HEK293 (cell line): ENCODE measurements around the gene CDK8.

ENCODE experiments used
- CTCF ChIA-PET: fragments of 350-600 bp; formaldehyde crosslinking; extraction: SDS; loops from one replicate; lab custom pipeline; 2021; ENCODE audit warnings: antibody characterized with exemption; lab: Yijun Ruan, JAX
- POLR2A ChIA-PET: fragments of 300-600 bp; formaldehyde crosslinking; extraction: SDS; loops from one replicate; lab custom pipeline; 2020; ENCODE audit warnings: antibody characterized with exemption, inconsistent platforms; lab: Yijun Ruan, JAX
- H3K27ac ChIP-seq: fragments of 200-500 bp; sonication (Bioruptor generic); 2 replicates; pipeline ENCODE4 v1.5.1; 2014; ENCODE audit warnings: low read depth, low read length, control low read depth, inconsistent platforms; ENCODE audit errors: extremely low read depth
- H3K36me3 ChIP-seq, 2 experiments: fragments of 200-500 bp in 1 of 2; sonication (Bioruptor generic) in 1 of 2; 1 replicate in 1 of 2; 2 replicates in 1 of 2; pipeline ENCODE4 v1.5.1; 2014 to 2017; ENCODE audit warnings: inconsistent platforms in 2 of 2, low read length in 2 of 2; ENCODE audit not compliant: control insufficient read depth in 2 of 2, insufficient read depth in 1 of 2
- H3K4me1 ChIP-seq: fragments of 200-500 bp; sonication (Bioruptor generic); 2 replicates; pipeline ENCODE4 v1.5.1; 2014; ENCODE audit warnings: mild to moderate bottlenecking, low read length, inconsistent platforms; ENCODE audit not compliant: control insufficient read depth, insufficient read depth
- H3K4me3 ChIP-seq: 2 replicates; pipeline ENCODE4 v1.5.1; 2011; ENCODE audit warnings: low read depth, mild to moderate bottlenecking, control low read depth, low read length, moderate library complexity
- H3K9me3 ChIP-seq: fragments of 200-500 bp; sonication (Bioruptor generic); 2 replicates; pipeline ENCODE4 v1.5.1; 2014; ENCODE audit warnings: low read depth, low read length, inconsistent platforms; ENCODE audit not compliant: control insufficient read depth, insufficient read depth
- FEZF1 ChIP-seq: fragments of 450-650 bp; formaldehyde crosslinking; IDR thresholded peaks from 2 replicates; pipeline ENCODE4 v1.5.1; 2016; ENCODE audit warnings: missing biosample characterization, missing genetic modification characterization
- HOXC10 ChIP-seq: sonication (generic); formaldehyde crosslinking; IDR thresholded peaks from 2 replicates; pipeline ENCODE4 v1.8.1; 2023; ENCODE audit warnings: mild to moderate bottlenecking, missing genetic modification reagents
- MYNN ChIP-seq: fragments of 450-650 bp; formaldehyde crosslinking; IDR thresholded peaks from 2 replicates; pipeline ENCODE4 v1.5.1; 2016; ENCODE audit warnings: missing biosample characterization, missing genetic modification characterization, borderline replicate concordance
- OSR2 ChIP-seq: fragments of 450-650 bp; formaldehyde crosslinking; IDR thresholded peaks from 2 replicates; pipeline ENCODE4 v1.5.1; 2016; ENCODE audit warnings: missing biosample characterization, missing genetic modification characterization
- SP3 ChIP-seq: fragments of 450-650 bp; formaldehyde crosslinking; IDR thresholded peaks from 2 replicates; pipeline ENCODE4 v1.5.1; 2016; ENCODE audit warnings: missing biosample characterization, missing genetic modification characterization
- ZBTB7A ChIP-seq: fragments of 450-650 bp; formaldehyde crosslinking; IDR thresholded peaks from 2 replicates; pipeline ENCODE4 v1.5.1; 2016; ENCODE audit warnings: low read depth, missing biosample characterization, missing genetic modification characterization
- ZEB2 ChIP-seq: fragments of 450-650 bp; formaldehyde crosslinking; IDR thresholded peaks from 2 replicates; pipeline ENCODE4 v1.5.1; 2016; ENCODE audit warnings: missing biosample characterization, missing genetic modification characterization
- ZIC2 ChIP-seq: fragments of 450-650 bp; formaldehyde crosslinking; IDR thresholded peaks from 2 replicates; pipeline ENCODE4 v1.5.1; 2016; ENCODE audit warnings: missing biosample characterization, missing genetic modification characterization
- ZNF169 ChIP-seq: fragments of 450-650 bp; formaldehyde crosslinking; IDR thresholded peaks from 2 replicates; pipeline ENCODE4 v1.5.1; 2016; ENCODE audit warnings: missing biosample characterization, missing genetic modification characterization
- ZNF202 ChIP-seq: fragments of 450-650 bp; formaldehyde crosslinking; IDR thresholded peaks from 2 replicates; pipeline ENCODE4 v1.5.1; 2016; ENCODE audit warnings: missing biosample characterization, missing genetic modification characterization, borderline replicate concordance
- ZNF335 ChIP-seq: fragments of 450-650 bp; formaldehyde crosslinking; conservative IDR thresholded peaks from 2 replicates; pipeline ENCODE4 v1.5.1; 2016; ENCODE audit warnings: missing biosample characterization, missing genetic modification characterization
- ZNF350 ChIP-seq: fragments of 450-650 bp; formaldehyde crosslinking; IDR thresholded peaks from 2 replicates; pipeline ENCODE4 v1.5.0; 2017; ENCODE audit warnings: missing biosample characterization, mild to moderate bottlenecking, missing genetic modification characterization
- ZNF530 ChIP-seq: fragments of 450-650 bp; formaldehyde crosslinking; IDR thresholded peaks from 2 replicates; pipeline ENCODE4 v1.5.1; 2016; ENCODE audit warnings: low read depth, missing biosample characterization, missing genetic modification characterization
- ZNF768 ChIP-seq: fragments of 450-650 bp; formaldehyde crosslinking; IDR thresholded peaks from 2 replicates; pipeline ENCODE4 v1.5.1; 2018; ENCODE audit warnings: missing biosample characterization, mild to moderate bottlenecking, missing genetic modification characterization
- ZNF791 ChIP-seq: fragments of 450-650 bp; formaldehyde crosslinking; IDR thresholded peaks from 2 replicates; pipeline ENCODE4 v1.5.1; 2016; ENCODE audit warnings: missing biosample characterization, missing genetic modification characterization
- TF ChIP-seq, protein P1 (sequence below): fragments of 450-650 bp; formaldehyde crosslinking; IDR thresholded peaks from 2 replicates; pipeline ENCODE4 v1.5.1; 2017; ENCODE audit warnings: missing biosample characterization, missing genetic modification characterization
- TF ChIP-seq, protein P2 (sequence below): fragments of 450-650 bp; formaldehyde crosslinking; IDR thresholded peaks from 2 replicates; pipeline ENCODE4 v1.5.1; 2016; ENCODE audit warnings: missing biosample characterization, missing genetic modification characterization, borderline replicate concordance
- TF ChIP-seq, protein P3 (sequence below): fragments of 450-650 bp; formaldehyde crosslinking; IDR thresholded peaks from 2 replicates; pipeline ENCODE4; 2016; ENCODE audit warnings: missing biosample characterization, missing genetic modification characterization
- TF ChIP-seq, protein P4 (sequence below): fragments of 450-650 bp; formaldehyde crosslinking; IDR thresholded peaks from 2 replicates; pipeline ENCODE4 v1.5.1; 2017; ENCODE audit warnings: missing biosample characterization, mild to moderate bottlenecking, missing genetic modification characterization, moderate library complexity
- TF ChIP-seq, protein P5 (sequence below): fragments of 450-650 bp; formaldehyde crosslinking; IDR thresholded peaks from 2 replicates; pipeline ENCODE4 v1.5.1; 2017; ENCODE audit warnings: missing biosample characterization, missing genetic modification characterization

Gene CDK8

DNA sequence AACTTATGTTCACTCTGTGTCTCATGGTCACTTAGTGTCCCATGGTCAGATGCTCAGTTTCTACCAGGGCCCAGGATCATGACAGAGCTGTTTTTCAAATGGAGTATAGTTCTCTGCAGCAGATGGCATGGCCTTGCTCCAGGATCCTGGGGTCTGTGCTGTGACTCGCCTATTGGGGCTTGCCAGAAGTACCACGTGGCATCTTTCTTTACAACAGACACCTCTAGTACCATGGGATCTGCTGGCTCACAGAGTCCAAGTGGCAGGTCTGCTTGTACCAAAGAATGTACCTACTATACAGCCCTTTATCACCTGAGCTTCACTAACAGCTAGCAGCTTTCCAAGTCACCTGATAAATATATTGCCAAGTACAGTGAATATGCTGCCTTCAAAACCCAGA is 25.8 kb upstream of the CDK8 start (continued):
- TF ChIP-seq, protein P1, sequence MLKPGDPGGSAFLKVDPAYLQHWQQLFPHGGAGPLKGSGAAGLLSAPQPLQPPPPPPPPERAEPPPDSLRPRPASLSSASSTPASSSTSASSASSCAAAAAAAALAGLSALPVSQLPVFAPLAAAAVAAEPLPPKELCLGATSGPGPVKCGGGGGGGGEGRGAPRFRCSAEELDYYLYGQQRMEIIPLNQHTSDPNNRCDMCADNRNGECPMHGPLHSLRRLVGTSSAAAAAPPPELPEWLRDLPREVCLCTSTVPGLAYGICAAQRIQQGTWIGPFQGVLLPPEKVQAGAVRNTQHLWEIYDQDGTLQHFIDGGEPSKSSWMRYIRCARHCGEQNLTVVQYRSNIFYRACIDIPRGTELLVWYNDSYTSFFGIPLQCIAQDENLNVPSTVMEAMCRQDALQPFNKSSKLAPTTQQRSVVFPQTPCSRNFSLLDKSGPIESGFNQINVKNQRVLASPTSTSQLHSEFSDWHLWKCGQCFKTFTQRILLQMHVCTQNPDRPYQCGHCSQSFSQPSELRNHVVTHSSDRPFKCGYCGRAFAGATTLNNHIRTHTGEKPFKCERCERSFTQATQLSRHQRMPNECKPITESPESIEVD (tag by site-specific recombination): no peak
- TF ChIP-seq MYNN (tag by site-specific recombination) (no peak), FEZF1 (tag by site-specific recombination) (no peak), ZIC2 (tag by site-specific recombination) (no peak)
- TF ChIP-seq, protein P2, sequence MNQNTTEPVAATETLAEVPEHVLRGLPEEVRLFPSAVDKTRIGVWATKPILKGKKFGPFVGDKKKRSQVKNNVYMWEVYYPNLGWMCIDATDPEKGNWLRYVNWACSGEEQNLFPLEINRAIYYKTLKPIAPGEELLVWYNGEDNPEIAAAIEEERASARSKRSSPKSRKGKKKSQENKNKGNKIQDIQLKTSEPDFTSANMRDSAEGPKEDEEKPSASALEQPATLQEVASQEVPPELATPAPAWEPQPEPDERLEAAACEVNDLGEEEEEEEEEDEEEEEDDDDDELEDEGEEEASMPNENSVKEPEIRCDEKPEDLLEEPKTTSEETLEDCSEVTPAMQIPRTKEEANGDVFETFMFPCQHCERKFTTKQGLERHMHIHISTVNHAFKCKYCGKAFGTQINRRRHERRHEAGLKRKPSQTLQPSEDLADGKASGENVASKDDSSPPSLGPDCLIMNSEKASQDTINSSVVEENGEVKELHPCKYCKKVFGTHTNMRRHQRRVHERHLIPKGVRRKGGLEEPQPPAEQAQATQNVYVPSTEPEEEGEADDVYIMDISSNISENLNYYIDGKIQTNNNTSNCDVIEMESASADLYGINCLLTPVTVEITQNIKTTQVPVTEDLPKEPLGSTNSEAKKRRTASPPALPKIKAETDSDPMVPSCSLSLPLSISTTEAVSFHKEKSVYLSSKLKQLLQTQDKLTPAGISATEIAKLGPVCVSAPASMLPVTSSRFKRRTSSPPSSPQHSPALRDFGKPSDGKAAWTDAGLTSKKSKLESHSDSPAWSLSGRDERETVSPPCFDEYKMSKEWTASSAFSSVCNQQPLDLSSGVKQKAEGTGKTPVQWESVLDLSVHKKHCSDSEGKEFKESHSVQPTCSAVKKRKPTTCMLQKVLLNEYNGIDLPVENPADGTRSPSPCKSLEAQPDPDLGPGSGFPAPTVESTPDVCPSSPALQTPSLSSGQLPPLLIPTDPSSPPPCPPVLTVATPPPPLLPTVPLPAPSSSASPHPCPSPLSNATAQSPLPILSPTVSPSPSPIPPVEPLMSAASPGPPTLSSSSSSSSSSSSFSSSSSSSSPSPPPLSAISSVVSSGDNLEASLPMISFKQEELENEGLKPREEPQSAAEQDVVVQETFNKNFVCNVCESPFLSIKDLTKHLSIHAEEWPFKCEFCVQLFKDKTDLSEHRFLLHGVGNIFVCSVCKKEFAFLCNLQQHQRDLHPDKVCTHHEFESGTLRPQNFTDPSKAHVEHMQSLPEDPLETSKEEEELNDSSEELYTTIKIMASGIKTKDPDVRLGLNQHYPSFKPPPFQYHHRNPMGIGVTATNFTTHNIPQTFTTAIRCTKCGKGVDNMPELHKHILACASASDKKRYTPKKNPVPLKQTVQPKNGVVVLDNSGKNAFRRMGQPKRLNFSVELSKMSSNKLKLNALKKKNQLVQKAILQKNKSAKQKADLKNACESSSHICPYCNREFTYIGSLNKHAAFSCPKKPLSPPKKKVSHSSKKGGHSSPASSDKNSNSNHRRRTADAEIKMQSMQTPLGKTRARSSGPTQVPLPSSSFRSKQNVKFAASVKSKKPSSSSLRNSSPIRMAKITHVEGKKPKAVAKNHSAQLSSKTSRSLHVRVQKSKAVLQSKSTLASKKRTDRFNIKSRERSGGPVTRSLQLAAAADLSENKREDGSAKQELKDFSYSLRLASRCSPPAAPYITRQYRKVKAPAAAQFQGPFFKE (tag by site-specific recombination): no peak

DNA sequence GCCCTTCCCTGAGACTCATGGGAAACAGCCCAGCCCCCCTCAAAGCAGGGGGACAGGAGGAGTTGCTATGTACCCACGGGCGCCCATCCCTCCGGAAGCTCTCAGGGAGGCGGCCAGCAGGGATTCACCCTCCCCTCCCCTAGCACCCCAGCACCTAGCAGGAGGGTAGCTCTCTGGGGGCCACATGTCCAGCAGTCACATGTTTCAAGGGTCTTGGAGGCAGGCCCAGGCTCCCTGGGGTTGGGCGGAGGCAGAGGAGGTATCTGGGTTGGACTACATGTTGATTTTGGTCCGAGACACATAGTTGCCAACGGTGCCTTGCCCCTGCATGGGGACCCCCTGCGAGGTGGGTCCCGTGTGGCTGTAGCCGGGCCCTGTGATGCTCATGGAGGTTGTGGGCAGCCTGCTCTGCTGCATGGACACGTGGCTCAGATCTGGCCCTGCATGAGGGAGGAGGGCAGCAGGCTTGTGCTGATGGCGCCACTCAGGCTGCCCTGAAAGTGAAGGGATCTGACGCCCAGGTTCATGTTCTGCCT is 24.8 kb upstream of the CDK8 start:
- Histone ChIP-seq H3K36me3 (no peaks in the 10 kb centered on the region), H3K4me3 (no peak overlapping the region), H3K4me1 (no peaks in the 10 kb centered on the region), H3K27ac (no peak overlapping the region), H3K9me3 (no peaks in the 10 kb centered on the region)
- TF ChIP-seq OSR2 (tag by site-specific recombination): no peak
- TF ChIP-seq, protein P3, sequence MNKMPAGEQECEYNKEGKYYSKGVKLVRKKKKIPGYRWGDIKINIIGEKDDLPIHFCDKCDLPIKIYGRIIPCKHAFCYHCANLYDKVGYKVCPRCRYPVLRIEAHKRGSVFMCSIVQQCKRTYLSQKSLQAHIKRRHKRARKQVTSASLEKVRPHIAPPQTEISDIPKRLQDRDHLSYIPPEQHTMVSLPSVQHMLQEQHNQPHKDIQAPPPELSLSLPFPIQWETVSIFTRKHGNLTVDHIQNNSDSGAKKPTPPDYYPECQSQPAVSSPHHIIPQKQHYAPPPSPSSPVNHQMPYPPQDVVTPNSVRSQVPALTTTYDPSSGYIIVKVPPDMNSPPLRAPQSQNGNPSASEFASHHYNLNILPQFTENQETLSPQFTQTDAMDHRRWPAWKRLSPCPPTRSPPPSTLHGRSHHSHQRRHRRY: no peak
- POLR2A ChIA-PET: no interaction called here
- CTCF ChIA-PET: no interaction called here

DNA sequence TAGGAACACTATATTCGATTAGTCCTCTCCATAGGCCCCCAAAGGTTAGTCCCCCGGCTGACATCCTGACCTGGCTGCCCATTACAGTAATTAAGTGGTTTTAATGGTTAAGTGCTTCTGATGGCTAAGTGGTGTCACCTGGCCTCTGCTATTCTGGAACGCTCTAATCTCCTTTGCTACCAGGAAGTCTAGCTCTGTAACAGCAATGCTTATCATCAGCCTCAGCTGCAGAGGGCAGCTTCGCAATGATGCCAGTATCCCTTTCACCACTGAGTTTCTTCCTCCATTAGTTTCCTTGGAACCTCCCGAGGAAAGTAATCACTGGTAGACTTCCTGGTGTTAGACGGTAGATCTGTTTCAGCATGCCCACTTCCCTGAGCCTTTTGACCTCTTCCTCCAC is 23.2 kb upstream of the CDK8 start:
- no peaks in the 10 kb centered on the region for H3K4me1 ChIP-seq
- no peaks in the 10 kb centered on the region for H3K9me3 ChIP-seq
- H3K4me3 ChIP-seq: no peak overlapping the region
- no peaks in the 10 kb centered on the region for H3K36me3 ChIP-seq
- TF ChIP-seq ZNF169 (no peak), ZNF768 (no peak), ZEB2 (no peak), ZNF791 (tag by site-specific recombination) (no peak), ZNF202 (no peak), ZBTB7A (tag by site-specific recombination) (no peak), SP3 (tag by site-specific recombination) (no peak), ZNF350 (tag by site-specific recombination) (no peak), ZNF335 (tag by site-specific recombination) (no peak), ZNF530 (no peak), HOXC10 (CRISPR knock-in tag) (no peak)
- TF ChIP-seq, protein P4, sequence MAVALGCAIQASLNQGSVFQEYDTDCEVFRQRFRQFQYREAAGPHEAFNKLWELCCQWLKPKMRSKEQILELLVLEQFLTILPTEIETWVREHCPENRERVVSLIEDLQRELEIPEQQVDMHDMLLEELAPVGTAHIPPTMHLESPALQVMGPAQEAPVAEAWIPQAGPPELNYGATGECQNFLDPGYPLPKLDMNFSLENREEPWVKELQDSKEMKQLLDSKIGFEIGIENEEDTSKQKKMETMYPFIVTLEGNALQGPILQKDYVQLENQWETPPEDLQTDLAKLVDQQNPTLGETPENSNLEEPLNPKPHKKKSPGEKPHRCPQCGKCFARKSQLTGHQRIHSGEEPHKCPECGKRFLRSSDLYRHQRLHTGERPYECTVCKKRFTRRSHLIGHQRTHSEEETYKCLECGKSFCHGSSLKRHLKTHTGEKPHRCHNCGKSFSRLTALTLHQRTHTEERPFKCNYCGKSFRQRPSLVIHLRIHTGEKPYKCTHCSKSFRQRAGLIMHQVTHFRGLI (tag by site-specific recombination): no peak
- TF ChIP-seq, protein P3: no peak
- TF ChIP-seq, protein P5, sequence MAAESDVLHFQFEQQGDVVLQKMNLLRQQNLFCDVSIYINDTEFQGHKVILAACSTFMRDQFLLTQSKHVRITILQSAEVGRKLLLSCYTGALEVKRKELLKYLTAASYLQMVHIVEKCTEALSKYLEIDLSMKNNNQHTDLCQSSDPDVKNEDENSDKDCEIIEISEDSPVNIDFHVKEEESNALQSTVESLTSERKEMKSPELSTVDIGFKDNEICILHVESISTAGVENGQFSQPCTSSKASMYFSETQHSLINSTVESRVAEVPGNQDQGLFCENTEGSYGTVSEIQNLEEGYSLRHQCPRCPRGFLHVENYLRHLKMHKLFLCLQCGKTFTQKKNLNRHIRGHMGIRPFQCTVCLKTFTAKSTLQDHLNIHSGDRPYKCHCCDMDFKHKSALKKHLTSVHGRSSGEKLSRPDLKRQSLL (tag by site-specific recombination): no peak
- no peak overlapping the region for H3K27ac ChIP-seq
- ChIA-PET CTCF (no interaction called here), POLR2A (no interaction called here)
